ENCODE data around the gene LRBA. TPM values are rescaled to one million over a fixed set of nuclear protein-coding genes. Genes with fewer than 3 reads are reported as not detected.

LRBA gene
- total RNA-seq, 1 experiment from 2014 or later = 55.3 TPM

DNA sequence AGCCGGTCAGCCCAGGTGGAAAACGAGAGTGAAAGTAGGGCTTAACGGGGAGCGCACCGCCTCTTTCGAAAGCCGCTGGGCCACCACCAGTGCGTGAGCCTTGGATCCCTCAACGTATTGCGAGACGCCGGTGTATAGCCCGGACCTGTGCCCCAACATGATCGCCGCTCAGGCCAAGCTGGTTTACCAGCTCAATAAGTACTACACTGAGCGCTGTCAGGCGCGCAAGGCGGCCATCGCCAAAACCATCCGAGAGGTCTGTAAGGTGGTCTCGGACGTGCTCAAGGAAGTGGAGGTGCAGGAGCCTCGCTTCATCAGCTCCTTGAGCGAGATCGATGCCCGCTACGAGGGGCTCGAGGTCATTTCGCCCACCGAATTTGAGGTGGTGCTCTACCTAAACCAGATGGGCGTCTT, 432.2 kb downstream of the LRBA start:
- H3K27ac ChIP-seq (ENCODE audit: insufficient read length, low read depth, low read length) = no peak overlapping the region
- H3K14ac ChIP-seq (ENCODE audit: insufficient read depth, low read length) = no peak overlapping the region
- H4K20me1 ChIP-seq (ENCODE audit: control insufficient read depth, insufficient read depth, insufficient read length) = peaks cover 4% of the 10 kb centered on the region
- peak; percentile 52 for DNase-seq
- H3K27ac Mint-ChIP-seq = no peak overlapping the region
- H4K5ac ChIP-seq (ENCODE audit: insufficient read length, low read depth, low read length) = no peak overlapping the region
- H2BK12ac ChIP-seq (ENCODE audit: insufficient read length, low read depth, low read length) = no peak overlapping the region
- no peak overlapping the region for H3K9ac ChIP-seq (ENCODE audit: extremely low read depth, insufficient read length, low read length)
- peaks cover 48 to 67% of the 10 kb centered on the region in 2 experiments for H3K4me1 Mint-ChIP-seq
- peaks cover 30% of the 10 kb centered on the region; the same call in 1 of the 2 replicates for H3K27me3 ChIP-seq (ENCODE audit: insufficient read depth, low read length)
- no peak overlapping the region for H2BK15ac ChIP-seq (ENCODE audit: low read depth, low read length)
- no peak overlapping the region for H3K23ac ChIP-seq (ENCODE audit: insufficient read length, low read depth, low read length)
- no peak overlapping the region for H2BK20ac ChIP-seq (ENCODE audit: low read depth, low read length, poor library complexity, severe bottlenecking)
- H3K4ac ChIP-seq (ENCODE audit: low read depth, low read length) = no peak overlapping the region
- peaks cover 35% of the 10 kb centered on the region for H3K23me2 ChIP-seq (ENCODE audit: insufficient read length, low read depth, low read length, poor library complexity, severe bottlenecking)
- no peak overlapping the region for H4K8ac ChIP-seq (replicated peaks; ENCODE audit: insufficient read length, low read depth, low read length)
- no peak overlapping the region for H3K56ac ChIP-seq (ENCODE audit: insufficient read length, low read depth, low read length)
- H2AK5ac ChIP-seq (ENCODE audit: insufficient read length, low read length) = no peak overlapping the region
- H3T11ph ChIP-seq (ENCODE audit: low read length) = no peak overlapping the region
- H3K9me3 ChIP-seq (ENCODE audit: control insufficient read depth, low read depth, low read length) = no peaks in the 10 kb centered on the region
- H2BK120ac ChIP-seq (ENCODE audit: low read depth, low read length, poor library complexity, severe bottlenecking) = no peak overlapping the region
- no peak overlapping the region for H3K18ac ChIP-seq (ENCODE audit: insufficient read length, low read depth, low read length)
- no peak overlapping the region for H4K91ac ChIP-seq (ENCODE audit: insufficient read length, low read depth, low read length)
- H2AFZ ChIP-seq (ENCODE audit: low read length) = no peak overlapping the region
- 0 out of 2 replicates have a peak, but pooled peaks cover 2% of the 10 kb centered on the region for H3K4me1 ChIP-seq (ENCODE audit: insufficient read depth, low read length)
- WGBS (ENCODE audit: extremely low coverage, insufficient read length, low lambda C conversion rate) = no CpG with 5 or more reads among the region's 32 CpGs
- H3K4me3 Mint-ChIP-seq = peak overlapping the region; percentile 76 to 90
- peak overlapping the region; percentile 98 for H3K4me2 ChIP-seq (ENCODE audit: insufficient read depth, insufficient read length, low read length)
- no peaks in the 10 kb centered on the region for H3K79me2 ChIP-seq (ENCODE audit: insufficient read depth, low read length)
- peaks cover 0 to 3% of the 10 kb centered on the region in 2 experiments; a peak in 1 of 5 replicates for H3K9me3 Mint-ChIP-seq
- peaks cover 81% of the 10 kb centered on the region for H3K27me3 Mint-ChIP-seq (ENCODE audit: low read depth)
- H3K36me3 Mint-ChIP-seq (ENCODE audit: insufficient read depth in 1 of 3, low read depth in 3 of 3) = no peaks in the 10 kb centered on the region; a peak in 1 of 7 replicates
- no peak overlapping the region for H2BK5ac ChIP-seq (ENCODE audit: insufficient read length, low read length)
- no peaks in the 10 kb centered on the region for H3K79me1 ChIP-seq (ENCODE audit: insufficient read depth, low read depth, low read length, poor library complexity, severe bottlenecking)
- TF ChIP-seq, protein P1, sequence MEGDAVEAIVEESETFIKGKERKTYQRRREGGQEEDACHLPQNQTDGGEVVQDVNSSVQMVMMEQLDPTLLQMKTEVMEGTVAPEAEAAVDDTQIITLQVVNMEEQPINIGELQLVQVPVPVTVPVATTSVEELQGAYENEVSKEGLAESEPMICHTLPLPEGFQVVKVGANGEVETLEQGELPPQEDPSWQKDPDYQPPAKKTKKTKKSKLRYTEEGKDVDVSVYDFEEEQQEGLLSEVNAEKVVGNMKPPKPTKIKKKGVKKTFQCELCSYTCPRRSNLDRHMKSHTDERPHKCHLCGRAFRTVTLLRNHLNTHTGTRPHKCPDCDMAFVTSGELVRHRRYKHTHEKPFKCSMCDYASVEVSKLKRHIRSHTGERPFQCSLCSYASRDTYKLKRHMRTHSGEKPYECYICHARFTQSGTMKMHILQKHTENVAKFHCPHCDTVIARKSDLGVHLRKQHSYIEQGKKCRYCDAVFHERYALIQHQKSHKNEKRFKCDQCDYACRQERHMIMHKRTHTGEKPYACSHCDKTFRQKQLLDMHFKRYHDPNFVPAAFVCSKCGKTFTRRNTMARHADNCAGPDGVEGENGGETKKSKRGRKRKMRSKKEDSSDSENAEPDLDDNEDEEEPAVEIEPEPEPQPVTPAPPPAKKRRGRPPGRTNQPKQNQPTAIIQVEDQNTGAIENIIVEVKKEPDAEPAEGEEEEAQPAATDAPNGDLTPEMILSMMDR (conservative IDR thresholded peaks at IDR 0.05) = no peak
